Measurements from ENCODE around the gene AVP.

The AVP gene

GRCh38 chr20:3040086-3040485 is 44.4 kb downstream of the AVP start:
- Histone ChIP-seq H3K4me3 (ENCODE audit: low read length) (no peak overlapping the region), H3F3A (ENCODE audit: control insufficient read depth, insufficient read depth) (0 out of 2 replicates have a peak, but pooled peaks cover 4% of the 10 kb centered on the region), H4K20me1 (ENCODE audit: control insufficient read depth, insufficient read depth, low read depth, low read length) (no peaks in the 10 kb centered on the region), H3K9me3 (ENCODE audit: control insufficient read depth, insufficient read depth, low read length) (no peaks in the 10 kb centered on the region), H3K4me1 (ENCODE audit: control insufficient read depth, low read length) (peaks cover 4% of the 10 kb centered on the region), H3K27ac (ENCODE audit: low read depth, low read length) (no peak overlapping the region), H3K4me2 (ENCODE audit: low read length) (no peak overlapping the region), H3K27me3 (ENCODE audit: control insufficient read depth, low read length) (no peaks in the 10 kb centered on the region), H3K9me2 (replicated peaks; ENCODE audit: control insufficient read depth, low read length) (no peaks in the 10 kb centered on the region), H3K79me2 (ENCODE audit: control insufficient read depth, low read length) (no peaks in the 10 kb centered on the region), H3K36me3 (ENCODE audit: control insufficient read depth, low read length) (peaks cover 50% of the 10 kb centered on the region)
- TF ChIP-seq EZH2phosphoT487 (IDR thresholded peaks at IDR 0.05; ENCODE audit: borderline replicate concordance, low read length) (no peak), CTCF (IDR thresholded peaks at IDR 0.05; ENCODE audit: low read depth, low read length, poor library complexity, severe bottlenecking) (no peak)

DNA sequence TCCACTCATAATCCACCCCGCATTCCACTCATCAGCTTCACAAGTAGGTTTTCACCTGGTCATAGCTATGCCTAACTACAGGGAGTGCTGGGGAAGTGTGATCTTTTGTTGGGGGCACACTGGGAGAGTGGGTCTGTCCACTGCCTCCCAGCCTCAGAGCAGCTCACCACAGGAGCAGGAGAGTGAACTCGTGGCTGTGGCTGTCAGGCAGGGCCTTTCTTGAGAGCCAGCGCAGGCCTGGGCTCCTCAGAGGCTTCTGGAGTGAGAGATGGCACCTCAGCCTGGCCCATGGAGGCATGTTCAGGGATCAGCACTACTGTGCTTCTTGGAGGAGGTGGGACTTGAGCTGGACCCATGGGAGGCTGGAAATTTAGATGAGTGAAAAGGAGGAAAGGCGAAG is 45.1 kb downstream of the AVP start:
- Histone ChIP-seq H3K4me2 (ENCODE audit: low read length) (no peak overlapping the region), H3K4me1 (ENCODE audit: control insufficient read depth, low read length) (no peaks in the 10 kb centered on the region), H3F3A (ENCODE audit: control insufficient read depth, insufficient read depth) (0 out of 2 replicates have a peak, but pooled peaks cover 4% of the 10 kb centered on the region), H3K9me3 (ENCODE audit: control insufficient read depth, insufficient read depth, low read length) (no peaks in the 10 kb centered on the region), H3K27ac (ENCODE audit: low read depth, low read length) (no peak overlapping the region), H3K4me3 (ENCODE audit: low read length) (no peak overlapping the region), H3K79me2 (ENCODE audit: control insufficient read depth, low read length) (no peaks in the 10 kb centered on the region), H3K36me3 (ENCODE audit: control insufficient read depth, low read length) (peaks cover 50% of the 10 kb centered on the region), H3K27me3 (ENCODE audit: control insufficient read depth, low read length) (no peaks in the 10 kb centered on the region), H3K9me2 (replicated peaks; ENCODE audit: control insufficient read depth, low read length) (no peaks in the 10 kb centered on the region), H4K20me1 (ENCODE audit: control insufficient read depth, insufficient read depth, low read depth, low read length) (no peaks in the 10 kb centered on the region)
- TF ChIP-seq CTCF (IDR thresholded peaks at IDR 0.05; ENCODE audit: low read depth, low read length, poor library complexity, severe bottlenecking) (no peak), EZH2phosphoT487 (IDR thresholded peaks at IDR 0.05; ENCODE audit: borderline replicate concordance, low read length) (no peak)

DNA sequence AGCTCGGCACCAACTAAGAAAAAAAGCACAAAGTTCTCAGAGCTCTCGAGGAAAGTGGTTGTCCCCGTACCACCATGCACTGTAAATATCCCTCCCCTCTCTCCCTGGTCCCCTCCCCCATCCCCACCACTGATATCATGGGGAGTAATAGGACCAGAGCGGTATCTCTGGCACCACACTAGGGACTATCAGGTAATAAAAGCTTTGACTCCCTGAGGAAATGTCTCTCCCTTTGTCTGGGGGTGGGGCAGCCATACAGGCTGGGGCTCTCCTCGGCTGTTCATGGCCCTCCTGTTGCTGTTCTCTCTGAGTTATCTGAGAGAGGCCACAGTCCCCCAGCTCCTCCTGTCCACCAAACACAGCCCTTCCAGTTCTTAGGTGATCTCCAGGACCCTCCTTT is 46.1 kb downstream of the AVP start:
- H3K4me2 ChIP-seq (ENCODE audit: low read length), result no peak overlapping the region
- H3K9me2 ChIP-seq (replicated peaks; ENCODE audit: control insufficient read depth, low read length), result no peaks in the 10 kb centered on the region
- H3F3A ChIP-seq (ENCODE audit: control insufficient read depth, insufficient read depth), result 0 out of 2 replicates have a peak, but pooled peaks cover 4% of the 10 kb centered on the region
- no peak overlapping the region for H3K27ac ChIP-seq (ENCODE audit: low read depth, low read length)
- H3K36me3 ChIP-seq (ENCODE audit: control insufficient read depth, low read length), result peaks cover 50% of the 10 kb centered on the region
- no peaks in the 10 kb centered on the region for H4K20me1 ChIP-seq (ENCODE audit: control insufficient read depth, insufficient read depth, low read depth, low read length)
- H3K4me3 ChIP-seq (ENCODE audit: low read length), result no peak overlapping the region
- H3K79me2 ChIP-seq (ENCODE audit: control insufficient read depth, low read length), result no peaks in the 10 kb centered on the region
- TF ChIP-seq EZH2phosphoT487 (IDR thresholded peaks at IDR 0.05; ENCODE audit: borderline replicate concordance, low read length), result no peak
- no peak for TF ChIP-seq CTCF (IDR thresholded peaks at IDR 0.05; ENCODE audit: low read depth, low read length, poor library complexity, severe bottlenecking)
- H3K4me1 ChIP-seq (ENCODE audit: control insufficient read depth, low read length), result no peaks in the 10 kb centered on the region
- no peaks in the 10 kb centered on the region for H3K9me3 ChIP-seq (ENCODE audit: control insufficient read depth, insufficient read depth, low read length)
- no peaks in the 10 kb centered on the region for H3K27me3 ChIP-seq (ENCODE audit: control insufficient read depth, low read length)

All from DOHH2 (cell line).